GM19452 (cell line): ENCODE measurements around the gene PLD6.
"Not testable (repeated sequence)": the region's sequence is repeated elsewhere in the genome, so short reads cannot be mapped to it uniquely, and the experiment has no call there.

Source experiments
- ATAC-seq: cut with Tn5 transposase; IDR thresholded peaks from one replicate; pipeline ENCODE4 v1.9.1; 2021; ENCODE audit not compliant: unreplicated experiment

PLD6 gene

DNA sequence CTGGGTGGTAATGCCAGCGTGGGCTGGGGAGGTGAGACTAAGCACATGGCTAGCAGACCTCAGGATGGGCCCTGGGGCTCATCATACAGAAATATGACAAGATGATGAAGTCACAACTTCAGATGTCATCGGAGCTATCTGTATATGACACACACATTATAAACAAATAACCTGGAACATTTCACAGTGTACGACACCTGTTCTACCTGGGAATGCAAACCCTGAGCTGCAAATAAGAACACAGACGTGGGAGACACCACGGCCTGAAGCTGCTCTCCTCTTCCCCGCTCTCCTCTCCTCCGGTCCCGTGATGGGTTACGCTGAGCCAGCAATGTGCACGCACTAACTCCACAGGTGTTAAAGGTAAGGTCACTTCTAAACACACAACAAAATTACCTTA is 4.9 kb downstream of the PLD6 start:
- ATAC-seq = no peak

DNA sequence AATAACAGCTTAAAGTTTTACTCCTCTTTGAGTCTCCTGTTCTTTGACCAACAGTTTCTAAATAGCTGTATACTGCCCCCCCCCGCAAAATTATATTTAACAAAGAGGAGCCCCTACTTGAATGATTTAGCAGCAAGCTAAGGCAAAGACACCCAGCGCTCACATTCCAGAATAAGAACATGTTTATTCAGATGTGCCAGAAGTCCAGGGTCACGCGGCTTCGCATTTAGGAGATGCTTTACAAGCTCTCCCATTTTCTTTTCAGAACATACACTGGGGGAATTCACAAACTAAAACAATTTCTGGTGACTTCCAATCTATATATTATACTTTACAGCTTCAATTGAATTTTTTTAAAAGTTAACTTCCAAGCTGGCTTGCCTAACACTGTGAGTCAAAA is 5.3 kb downstream of the PLD6 start:
- no peak for ATAC-seq

DNA sequence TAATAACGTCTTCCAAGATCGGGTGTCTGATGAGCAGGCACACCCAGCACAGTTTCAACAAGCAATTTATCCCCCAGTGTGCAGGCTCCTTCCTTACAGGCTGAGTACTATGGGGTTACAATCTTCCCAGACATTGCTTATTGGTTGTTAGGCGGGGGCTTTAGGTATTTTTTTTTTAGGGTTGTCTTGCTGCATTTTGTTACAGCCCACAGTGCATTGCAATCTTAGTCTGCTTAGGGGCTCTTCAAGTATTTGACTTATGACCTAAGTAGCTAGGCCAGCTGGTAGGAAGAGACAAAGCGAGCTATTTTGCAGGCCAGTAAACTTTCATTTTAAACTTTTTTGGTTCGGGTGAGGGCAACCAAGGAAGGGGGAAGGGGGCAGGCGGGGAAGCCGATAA is 5.8 kb downstream of the PLD6 start:
- no peak for ATAC-seq

GRCh38 chr17:17198281-17198680 is 7.9 kb downstream of the PLD6 start:
- no peak for ATAC-seq

DNA sequence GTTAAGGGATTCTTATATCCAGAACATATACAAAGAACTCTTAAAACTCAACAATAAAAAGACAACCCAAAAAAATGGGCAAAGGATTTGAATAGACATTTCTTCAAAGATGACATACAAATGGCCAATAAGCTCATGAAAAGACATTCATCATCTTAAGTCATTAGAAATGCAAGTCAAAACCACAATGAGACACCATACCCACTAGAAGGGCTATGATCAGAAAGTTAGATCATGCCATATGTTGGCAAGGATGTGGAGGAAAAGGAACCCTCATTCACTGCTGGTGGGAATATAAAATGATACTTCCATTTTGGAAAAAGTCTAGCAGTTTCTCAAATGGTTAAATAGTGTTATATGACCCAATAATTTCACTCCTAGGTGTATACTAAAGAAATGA is 9.4 kb downstream of the PLD6 start:
- ATAC-seq = no peak

GRCh38 chr17:17195466-17195865 is 10.7 kb downstream of the PLD6 start:
- ATAC-seq = not testable (repeated sequence)

DNA sequence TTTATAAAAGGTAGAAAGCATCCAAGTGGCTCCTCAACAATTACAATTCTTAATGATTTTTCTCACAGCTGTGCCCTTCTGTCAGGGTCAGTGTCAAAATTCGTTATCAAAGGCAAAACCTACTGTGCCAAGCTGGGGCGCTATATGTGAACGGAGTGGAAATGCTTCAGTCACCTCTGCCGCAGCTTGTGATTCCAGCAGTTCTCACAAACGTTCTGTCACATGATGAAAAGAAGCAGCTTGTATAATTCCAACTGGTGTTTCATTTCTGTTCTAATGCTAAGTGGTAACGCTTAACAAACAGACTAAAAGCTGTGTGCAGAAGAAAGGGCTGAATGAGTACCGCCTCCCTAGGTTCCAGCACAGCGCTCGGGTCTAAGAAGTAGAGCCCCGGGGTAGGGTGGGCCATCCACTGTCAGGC is 14.2 kb downstream of the PLD6 start:
- no peak for ATAC-seq

DNA sequence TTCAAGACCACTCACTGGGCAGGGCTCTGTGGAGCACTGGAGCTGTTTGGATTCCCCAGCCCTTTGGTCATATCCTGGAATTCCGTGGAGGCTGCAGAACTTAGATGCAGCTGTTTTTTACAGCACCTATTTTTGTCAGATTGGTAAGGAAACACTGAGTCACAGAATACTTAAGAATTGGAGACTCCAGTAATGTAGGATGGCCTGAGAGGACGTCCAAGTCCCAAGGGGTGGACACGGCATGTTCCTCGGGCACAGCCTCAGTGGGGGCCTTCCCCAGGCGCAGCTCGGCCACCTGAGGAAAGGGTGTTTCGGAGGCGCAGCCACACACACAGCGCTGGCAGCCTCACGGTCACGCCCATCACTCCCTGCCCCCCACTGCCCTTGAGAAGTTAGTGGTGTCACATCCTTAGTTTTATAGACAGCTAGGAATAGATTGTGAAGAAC is 14.8 kb downstream of the PLD6 start:
- ATAC-seq = no peak

DNA sequence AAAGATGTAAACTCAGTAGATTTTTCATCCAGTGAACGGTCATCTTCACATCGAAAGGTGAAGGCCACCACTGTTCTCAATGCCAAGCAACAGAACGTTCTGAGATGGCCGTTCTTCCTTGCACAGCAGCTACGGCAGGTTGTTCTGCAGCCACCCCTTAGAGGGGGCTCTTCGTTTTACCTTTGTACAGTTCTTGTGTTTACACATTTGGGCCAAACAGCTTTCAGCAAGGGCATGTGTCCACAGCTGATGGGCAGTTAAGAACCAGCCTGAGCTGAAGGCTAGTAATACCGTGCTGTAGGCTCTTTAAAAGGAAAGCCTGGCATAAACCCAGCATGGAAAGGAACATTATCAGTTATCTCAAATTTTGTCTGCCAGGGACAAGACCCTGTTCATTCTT is 15.9 kb downstream of the PLD6 start:
- ATAC-seq = no peak

GRCh38 chr17:17189559-17189958 is 16.6 kb downstream of the PLD6 start:
- no peak for ATAC-seq

DNA sequence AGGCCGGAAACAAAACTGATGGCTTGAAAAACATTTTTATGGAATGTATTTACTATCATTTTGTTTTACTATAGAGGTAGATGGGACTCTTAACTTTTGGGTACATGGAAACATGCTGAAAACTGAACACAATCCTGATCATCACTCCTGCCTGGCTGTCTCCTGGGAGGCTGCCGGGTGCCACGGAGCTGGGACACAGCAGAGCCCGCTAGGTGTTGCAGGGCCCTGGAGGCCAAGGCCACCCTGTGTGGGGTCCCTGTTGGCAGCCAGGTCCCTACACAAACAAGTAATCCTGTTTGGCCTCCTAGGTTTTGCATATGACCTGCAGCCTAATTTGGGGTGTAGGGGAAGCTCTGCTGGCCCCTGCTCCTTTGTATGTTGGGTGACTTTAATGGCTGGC is 17.5 kb downstream of the PLD6 start:
- ATAC-seq = no peak

DNA sequence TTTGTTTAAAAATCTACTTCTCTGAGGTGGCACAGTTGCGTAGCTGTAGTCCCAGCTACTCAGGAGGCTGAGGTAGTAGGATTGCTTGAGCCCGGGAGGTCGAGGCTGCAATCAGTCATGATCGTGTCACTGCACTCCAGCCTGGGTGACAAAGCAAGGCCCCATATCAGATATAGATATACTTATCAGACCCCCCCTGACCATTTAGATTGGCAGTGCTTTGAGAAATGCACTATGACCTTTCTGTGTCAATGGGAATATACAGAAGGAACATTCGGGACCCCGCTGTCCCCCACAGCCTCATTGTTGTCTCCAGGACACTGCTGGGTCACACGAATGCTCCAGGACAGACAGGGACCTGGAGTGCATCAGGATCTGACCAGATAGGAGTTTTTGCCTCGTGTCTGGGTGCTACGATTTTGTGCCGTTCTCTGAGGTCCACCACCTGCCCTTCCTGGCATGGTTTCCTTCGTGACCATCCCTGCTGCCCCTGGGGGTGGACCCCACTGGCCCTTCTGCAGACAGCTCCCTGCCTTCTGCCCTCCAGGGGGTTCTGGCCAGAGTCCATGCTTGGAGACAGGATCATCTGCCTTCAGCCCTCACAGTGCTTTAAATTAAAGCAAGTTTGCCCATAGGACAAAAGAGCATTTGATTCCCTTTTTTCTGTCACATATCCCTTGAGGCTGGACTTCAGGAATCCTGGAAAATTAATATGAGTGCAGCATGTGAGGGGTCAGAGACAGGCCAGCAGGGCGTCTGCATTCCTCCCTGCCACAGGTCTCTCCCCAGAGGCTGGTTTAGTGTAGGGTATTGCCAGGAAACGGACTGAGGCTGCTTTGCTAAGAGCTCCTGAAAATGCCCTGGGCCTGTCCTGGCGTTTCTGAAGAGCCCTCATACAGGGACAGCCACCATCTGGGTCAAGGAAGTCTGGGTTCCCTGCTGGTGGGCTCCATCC is 19.3 kb downstream of the PLD6 start:
- no peak for ATAC-seq

DNA sequence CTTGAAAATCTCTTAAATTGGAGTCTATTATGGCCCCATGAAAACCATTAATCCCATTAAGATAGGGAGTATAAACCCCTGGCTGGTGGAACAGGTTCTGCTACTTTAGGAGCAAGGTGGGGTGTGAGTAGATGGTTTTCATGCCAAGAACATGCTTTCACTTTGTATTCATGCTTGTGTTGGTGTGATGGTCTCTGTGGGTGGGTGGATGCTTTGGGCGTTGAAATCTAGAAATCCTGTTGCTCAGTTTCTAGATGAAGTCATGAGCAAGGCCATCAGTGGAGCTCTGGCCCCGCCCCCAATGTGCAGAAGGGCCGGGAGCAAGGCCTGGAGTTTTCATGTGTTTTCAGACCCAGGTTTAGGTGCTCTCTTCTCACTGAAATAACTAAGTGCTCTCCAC is 20.1 kb downstream of the PLD6 start:
- no peak for ATAC-seq

GRCh38 chr17:17184985-17185757 is 21.0 kb downstream of the PLD6 start:
- ATAC-seq = not testable (repeated sequence)

GRCh38 chr17:17183744-17184143 is 22.4 kb downstream of the PLD6 start:
- ATAC-seq = no peak

DNA sequence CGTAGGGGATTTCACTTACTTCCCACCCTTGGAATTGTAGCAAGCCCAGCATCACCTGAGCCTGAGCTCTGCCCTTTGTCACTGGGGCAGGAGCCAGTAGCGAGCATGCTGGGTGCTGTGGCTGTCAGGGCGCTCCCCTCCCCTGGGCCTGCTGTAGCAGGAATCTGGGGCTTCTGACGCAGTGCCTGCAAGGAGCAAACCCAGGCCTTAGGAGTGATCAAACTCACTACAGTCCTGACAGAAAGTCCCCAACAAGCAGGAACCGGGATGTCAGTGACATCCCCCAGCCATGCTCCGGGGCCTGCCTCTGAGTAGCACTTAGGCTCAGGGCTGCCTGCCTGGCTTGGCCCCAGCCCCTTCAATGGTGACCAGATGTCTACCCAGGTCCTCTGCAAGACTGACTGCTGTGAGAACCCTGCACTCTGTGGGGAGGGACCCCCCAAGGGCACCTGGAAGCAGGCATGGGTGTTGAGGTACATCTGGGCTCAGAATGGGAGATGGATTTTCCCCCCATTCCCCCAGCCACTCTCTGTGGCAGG is 23.5 kb downstream of the PLD6 start:
- no peak for ATAC-seq

DNA sequence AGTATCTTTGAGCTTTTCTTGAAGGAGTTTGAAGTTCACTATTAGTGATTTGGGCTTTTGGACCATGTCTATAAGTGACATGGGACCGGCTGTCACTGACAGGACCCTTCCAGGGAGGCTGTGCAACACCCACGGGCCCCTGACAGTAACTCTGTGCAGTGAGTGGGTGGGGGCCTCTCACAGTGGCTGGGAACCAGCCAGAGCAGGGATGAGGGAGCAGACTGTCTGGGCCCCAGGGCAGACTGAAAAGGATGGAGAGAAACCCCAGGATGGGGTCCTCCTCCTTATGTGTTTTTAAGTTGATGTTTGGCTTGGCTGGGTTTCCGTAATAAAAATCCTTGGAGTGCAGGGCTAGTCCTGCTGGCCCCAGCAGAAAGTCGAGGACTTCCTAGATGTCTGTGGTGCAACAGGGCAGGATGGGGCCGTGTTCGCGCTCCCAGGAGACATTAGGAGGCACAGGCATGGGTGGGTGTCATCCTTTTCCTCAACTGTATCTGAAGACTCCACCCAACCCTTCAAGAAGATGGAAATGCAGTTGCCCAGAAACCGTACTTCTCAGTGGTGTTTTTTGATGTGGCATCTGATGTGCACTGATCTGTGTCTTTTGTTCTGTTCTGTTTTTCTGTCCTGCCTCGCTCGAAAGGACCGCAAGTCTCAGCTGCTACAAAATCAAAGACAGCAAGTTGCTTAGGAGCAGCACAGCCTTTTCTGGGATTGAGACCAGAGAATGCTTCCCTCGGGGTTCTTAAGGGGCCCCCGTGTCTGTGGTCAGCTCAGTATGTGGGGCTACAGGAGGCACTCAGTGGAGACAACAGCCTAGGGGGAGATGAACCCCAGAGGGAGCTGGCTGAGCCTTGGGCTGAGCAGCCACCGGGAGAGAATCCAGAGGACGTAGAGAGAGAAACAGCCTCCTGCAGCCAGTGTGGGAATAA is 24.2 kb downstream of the PLD6 start:
- no peak for ATAC-seq

DNA sequence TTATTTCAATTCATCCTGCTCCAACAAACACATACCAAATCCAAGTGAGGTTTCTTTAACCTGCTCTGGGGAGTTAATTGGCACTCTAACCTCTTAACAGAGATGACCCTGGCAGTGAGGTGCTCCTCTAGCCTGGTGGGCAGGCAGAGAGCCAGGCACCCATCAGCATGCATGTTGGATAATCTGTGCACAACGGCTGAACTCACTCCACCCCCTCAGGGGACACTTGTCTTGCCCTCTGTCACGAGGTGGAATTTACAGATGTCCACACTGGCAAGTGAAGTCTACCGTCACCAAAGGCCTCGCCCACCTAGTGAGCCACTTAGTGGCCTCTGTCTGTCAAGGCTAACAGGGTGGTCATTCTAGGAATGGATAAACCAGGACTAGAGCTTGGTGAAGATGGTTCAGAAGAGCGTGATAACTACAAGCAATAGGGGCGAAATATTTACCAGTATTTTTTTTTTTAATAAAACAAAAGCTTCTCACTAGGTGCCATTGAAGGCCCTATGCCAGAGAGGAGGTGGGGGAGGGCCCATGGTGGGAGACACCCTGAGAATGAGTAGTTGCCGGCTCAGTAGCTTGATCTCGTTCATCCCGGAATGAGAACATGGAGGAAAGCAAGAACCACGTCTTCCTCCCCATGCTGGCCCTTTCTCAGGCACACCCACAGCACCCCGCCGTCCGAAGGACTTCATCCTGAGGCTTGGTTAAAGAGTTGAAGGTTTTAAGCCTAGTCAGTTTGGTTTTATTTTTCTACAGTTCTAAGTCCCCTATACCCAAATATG is 25.2 kb downstream of the PLD6 start:
- no peak for ATAC-seq

- no peak for ATAC-seq
These were observed 26.0 kb downstream of the PLD6 start for GRCh38 chr17:17180141-17180603.

DNA sequence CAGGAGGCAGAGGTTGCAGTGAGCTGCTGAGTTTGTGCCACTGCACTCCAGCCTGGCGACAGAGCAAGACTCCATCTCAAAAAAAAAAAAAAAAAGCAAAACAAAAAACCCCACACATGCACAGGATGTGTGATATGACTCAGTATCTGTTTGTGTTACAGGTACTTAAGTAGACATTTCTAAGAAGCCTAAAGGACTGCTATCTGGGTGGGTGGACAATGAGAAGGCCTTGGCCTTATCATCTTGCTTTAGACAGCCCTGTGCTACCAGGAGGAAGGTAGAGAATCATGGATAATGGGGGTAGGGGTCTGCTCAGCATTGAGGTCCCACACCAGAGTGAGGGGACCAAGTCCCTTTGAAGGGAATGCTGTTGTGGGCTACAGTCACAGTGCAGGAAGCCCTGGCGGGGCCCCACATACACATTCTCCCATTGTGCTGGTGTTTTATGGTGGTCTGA is 26.7 kb downstream of the PLD6 start:
- no peak for ATAC-seq
